ENCODE results near the gene RAPGEF4.

GRCh38 chr2:172944022-172944793 lies 208.6 kb downstream of the RAPGEF4 start:
- TF ChIP-seq POLR2AphosphoS5 (IDR thresholded peaks at IDR 0.05; ENCODE audit: low read depth, low read length) (no peak), REST (IDR thresholded peaks at IDR 0.05; ENCODE audit: insufficient read depth in 1 of 2, low read depth in 2 of 2, low read length in 2 of 2) (no peak), SIN3A (IDR thresholded peaks at IDR 0.05; ENCODE audit: borderline replicate concordance, insufficient read depth, low read length) (no peak)
